ENCODE data around the gene NUSAP1. TPM values are rescaled to one million over a fixed set of nuclear protein-coding genes. Genes with fewer than 3 reads are reported as not detected.
A peak's percentile ranks its signal among the peaks of the same experiment; 100 is the strongest.
"Not testable (repeated sequence)": the region's sequence is repeated elsewhere in the genome, so short reads cannot be mapped to it uniquely, and the experiment has no call there.

The NUSAP1 gene
- polyA plus RNA-seq, 1 donor = 29.6 TPM

GRCh38 chr15:41411441-41411840 is 78.8 kb downstream of the NUSAP1 start:
- DNase-seq (ENCODE audit: low read depth) = no peak

- no peak for DNase-seq (ENCODE audit: low read depth)
Observed at GRCh38 chr15:41416128-41416741, 83.6 kb downstream of the NUSAP1 start.

DNA sequence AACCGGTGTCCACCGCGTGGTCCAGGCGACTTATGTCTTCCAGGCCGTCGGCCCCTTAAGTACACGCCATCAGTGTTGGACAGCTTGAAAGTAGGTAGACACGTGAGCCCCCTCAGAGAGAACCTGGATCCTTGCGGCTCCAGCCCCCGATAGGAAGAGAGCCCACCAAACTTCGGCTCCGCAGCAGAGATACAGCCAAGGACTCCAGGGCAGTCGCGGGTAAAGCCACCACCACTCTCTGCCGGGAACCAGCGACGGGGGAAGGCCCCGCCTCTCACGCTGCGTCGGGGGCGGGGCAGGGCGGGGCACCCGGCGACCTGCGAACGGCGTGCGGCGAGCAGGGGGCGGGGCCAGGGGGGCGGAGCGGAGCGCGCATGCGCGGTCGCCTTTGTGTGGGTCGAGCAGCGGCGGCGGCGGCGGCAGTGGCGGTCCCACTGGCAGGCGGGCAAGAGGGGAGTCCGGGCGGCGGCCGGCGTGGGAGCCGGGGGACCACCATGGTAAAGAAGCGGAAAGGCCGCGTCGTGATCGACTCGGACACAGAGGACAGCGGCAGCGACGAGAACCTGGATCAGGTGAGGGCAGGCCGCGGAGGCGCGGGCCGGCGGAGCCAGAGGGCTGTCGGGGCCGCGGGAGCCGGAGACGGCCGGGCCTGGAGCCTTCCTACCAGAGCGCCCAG is 84.2 kb downstream of the NUSAP1 start, which contains the start of gene RTF1:
RTF1 (plus strand) TSS at position 354 of the 676 bp plus-strand sequence; CDS start at position 375, 21 bp downstream.
- DNase-seq (ENCODE audit: low read depth) = peak; percentile 53

- DNase-seq (ENCODE audit: low read depth) = no peak
Observed at GRCh38 chr15:41417418-41418195, 84.9 kb downstream of the NUSAP1 start.

DNA sequence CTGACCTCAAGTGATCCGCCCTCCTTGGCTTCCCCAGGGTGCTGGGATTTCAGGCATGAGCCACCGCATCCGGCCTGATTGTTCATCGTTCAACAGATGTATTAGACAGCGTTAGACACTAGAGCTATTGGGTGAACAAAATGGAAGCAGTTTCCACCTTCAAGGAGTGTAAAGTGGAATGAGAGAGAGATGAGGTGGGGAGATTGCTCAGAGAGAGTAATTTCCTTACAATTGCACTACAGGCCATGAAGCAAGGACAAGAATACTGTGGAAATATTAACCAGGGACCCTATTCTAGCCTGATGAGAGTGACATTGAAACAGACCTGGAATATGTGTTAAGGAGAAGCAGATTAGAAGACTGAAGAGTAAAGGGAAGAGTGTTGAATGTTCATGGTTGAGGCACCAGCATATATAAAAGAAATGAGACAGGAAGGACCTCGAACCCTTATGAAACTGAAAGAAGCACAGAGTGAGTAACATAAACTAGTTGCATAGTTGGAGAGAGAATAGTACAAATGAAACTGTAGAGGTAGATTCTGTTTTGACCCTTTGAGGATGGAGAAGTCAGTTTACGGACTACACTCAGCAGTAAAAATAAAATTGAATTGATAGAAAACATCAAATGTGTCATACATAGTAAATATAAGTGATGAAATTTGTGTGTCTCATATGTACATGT is 91.4 kb downstream of the NUSAP1 start:
- no peak for DNase-seq (ENCODE audit: low read depth)

- no peak for DNase-seq (ENCODE audit: low read depth)
Observed at GRCh38 chr15:41424809-41425208, 92.1 kb downstream of the NUSAP1 start.

- DNase-seq (ENCODE audit: low read depth) = not testable (repeated sequence)
Observed at GRCh38 chr15:41425907-41426306, 93.2 kb downstream of the NUSAP1 start.

DNA sequence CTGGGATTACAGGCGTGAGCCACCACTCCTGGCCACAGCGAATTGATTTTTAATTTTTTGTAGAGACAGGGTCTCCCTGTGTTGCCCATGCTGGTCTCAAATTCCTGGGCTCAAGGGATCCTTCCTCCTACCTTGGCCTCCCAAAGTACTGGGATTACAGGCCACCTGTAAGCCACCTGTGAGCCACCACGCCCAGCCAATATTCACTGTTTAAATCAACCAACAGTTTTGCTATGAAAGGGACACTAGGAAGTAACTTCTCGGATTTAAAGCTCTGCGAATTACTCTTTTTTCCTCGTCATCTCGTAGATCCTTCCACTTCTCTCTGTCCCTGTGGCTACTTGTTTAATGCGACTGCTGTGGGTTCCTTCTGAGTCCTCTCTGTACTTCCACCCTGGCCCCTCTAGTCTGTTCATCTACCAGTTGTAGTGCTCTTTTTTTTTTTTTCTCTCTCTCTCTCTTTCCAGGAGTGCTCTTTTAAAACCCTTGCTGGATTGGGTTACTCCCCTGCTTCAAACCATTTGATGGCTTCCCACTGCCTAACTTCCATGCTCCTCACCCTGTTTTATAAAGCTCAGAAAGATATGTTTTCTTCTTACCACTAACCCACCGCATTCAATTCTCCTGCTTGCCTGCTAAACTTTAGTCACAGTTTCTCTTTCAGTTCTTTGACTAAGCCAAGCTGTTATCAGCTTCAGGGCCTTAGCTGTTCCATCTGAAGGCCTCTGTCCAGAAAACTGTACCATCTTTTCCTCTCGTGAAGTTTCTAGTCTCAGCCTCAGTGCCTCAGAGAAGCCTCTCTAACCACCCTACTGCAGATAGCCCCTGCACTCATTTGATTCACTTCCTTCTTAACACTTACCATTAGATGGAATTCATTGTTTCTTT is 96.6 kb downstream of the NUSAP1 start:
- no peak for DNase-seq (ENCODE audit: low read depth)

Other genes with a start within 250 kb of the NUSAP1 start
- gene INO80, start 216.6 kb upstream of the NUSAP1 start, polyA plus RNA-seq (ENCODE audit: insufficient read length) = 18.3 TPM
- 0.06 TPM for gene EXD1, start 102.1 kb upstream of the NUSAP1 start, polyA plus RNA-seq (ENCODE audit: insufficient read length)
- 58.8 TPM for gene CHP1, start 101.6 kb upstream of the NUSAP1 start, polyA plus RNA-seq (ENCODE audit: insufficient read length)
- 3.1 TPM for gene OIP5, start 290 bp upstream of the NUSAP1 start, polyA plus RNA-seq (ENCODE audit: insufficient read length)
- gene NDUFAF1, start 69.6 kb downstream of the NUSAP1 start, polyA plus RNA-seq (ENCODE audit: insufficient read length) = 21.4 TPM
- 34.8 TPM for gene RTF1, start 84.2 kb downstream of the NUSAP1 start, polyA plus RNA-seq (ENCODE audit: insufficient read length)
- 0.51 TPM for gene ITPKA, start 161.0 kb downstream of the NUSAP1 start, polyA plus RNA-seq (ENCODE audit: insufficient read length)
- gene LTK, start 180.9 kb downstream of the NUSAP1 start, polyA plus RNA-seq (ENCODE audit: insufficient read length) = 12.9 TPM
- gene RPAP1, start 211.4 kb downstream of the NUSAP1 start, polyA plus RNA-seq (ENCODE audit: insufficient read length) = 20.1 TPM
- 15.9 TPM for gene TYRO3, start 226.3 kb downstream of the NUSAP1 start, polyA plus RNA-seq (ENCODE audit: insufficient read length)